HCT116 (cell line): ENCODE results near the gene IL36B. TPM values are rescaled to one million over a fixed set of nuclear protein-coding genes. Genes with fewer than 3 reads are reported as not detected.

Source experiments
- ATAC-seq: fragments of 200-7000 bp; cut with Tn5 transposase; 2 replicates; pipeline ENCODE4 v1.9.1; 2020; ENCODE audit warnings: mild to moderate bottlenecking, moderate library complexity
- BruUV-seq: library from RNA; stranded (reverse); fragments of 400-500 nt; replicated peaks from 2 replicates; lab custom pipeline; 2021; lab: Mats Ljungman, UMichigan
- CTCF ChIA-PET: fragments of 300-600 bp; sonication (Branson Sonifier 250); formaldehyde crosslinking; loops from one replicate; lab custom pipeline; 2021; ENCODE audit warnings: antibody characterized with exemption; lab: Charles Lee
- POLR2A ChIA-PET: fragments of 300-600, 350-600 bp; sonication (Branson Sonifier 250); formaldehyde crosslinking; loops from one replicate; lab custom pipeline; 2021; ENCODE audit warnings: antibody characterized with exemption; lab: Charles Lee
- RAD21 ChIA-PET, 2 experiments: fragments of 300-600 bp; sonication (Branson Sonifier 250); formaldehyde crosslinking; loops; one replicate each; lab custom pipeline; 2023; ENCODE audit warnings: low total read pairs in 2 of 2; ENCODE audit not compliant: uncharacterized antibody in 2 of 2, unreplicated experiment in 2 of 2, low non-redundant PET in 1 of 2; lab: Charles Lee
- DNase-seq: peaks from one replicate; pipeline ENCODE4 v3.0.0-alpha.2; 2010; ENCODE audit warnings: low read depth, low spot score
- H2AFZ ChIP-seq: fragments of 200-600 bp; shearing (Covaris generic), sonication (generic); 2 replicates; pipeline ENCODE4 v1.6.1; 2017; ENCODE audit warnings: low read depth, mixed run types, mixed read lengths, antibody characterized with exemption, low read length; ENCODE audit not compliant: poor library complexity, severe bottlenecking
- H3K27ac ChIP-seq: 2 replicates; pipeline ENCODE4 v1.5.1; 2012; ENCODE audit warnings: low read depth, low read length
- H3K27me3 ChIP-seq: fragments of 200-600 bp; sonication (generic); 2 replicates; pipeline ENCODE4 v1.6.1; 2016; ENCODE audit warnings: mixed run types, low read length, mixed read lengths; ENCODE audit not compliant: insufficient read depth
- H3K36me3 ChIP-seq, 2 experiments: fragments of 200-500 bp in 1 of 2; fragments of 200-600 bp in 1 of 2; sonication (Bioruptor generic) in 1 of 2; sonication (generic) in 1 of 2; 2 replicates each; pipeline versions ENCODE4 v1.5.1 to v1.6.1; 2014 to 2016; ENCODE audit warnings: low read length in 2 of 2, inconsistent platforms in 1 of 2, mixed read lengths in 1 of 2, mixed run types in 1 of 2; ENCODE audit not compliant: insufficient read depth in 2 of 2, control insufficient read depth in 1 of 2
- H3K4me1 ChIP-seq, 2 experiments: fragments of 200-600 bp in 1 of 2; sonication (generic) in 1 of 2; 2 replicates each; pipeline versions ENCODE4 v1.5.1 to v1.6.1; 2012 to 2017; ENCODE audit warnings: low read length in 2 of 2, inconsistent platforms in 1 of 2, mild to moderate bottlenecking in 1 of 2, mixed read lengths in 1 of 2, mixed run types in 1 of 2, moderate library complexity in 1 of 2; ENCODE audit not compliant: insufficient read depth in 2 of 2, control insufficient read depth in 1 of 2
- H3K4me2 ChIP-seq: fragments of 200-600 bp; sonication (generic); 2 replicates; pipeline ENCODE4 v1.6.1; 2017; ENCODE audit warnings: mixed run types, low read length, mixed read lengths
- H3K4me3 ChIP-seq, 2 experiments: fragments of 200-600 bp in 1 of 2; sonication (generic) in 1 of 2; replicated peaks in 1 of 2; 2 replicates each; pipeline ENCODE4 v1.5.1; 2011 to 2016; ENCODE audit warnings: low read length in 2 of 2, control low read depth in 1 of 2, low read depth in 1 of 2, mild to moderate bottlenecking in 1 of 2, mixed read lengths in 1 of 2, mixed run types in 1 of 2
- H3K79me2 ChIP-seq: fragments of 200-600 bp; sonication (generic); 2 replicates; pipeline ENCODE4 v1.6.1; 2017; ENCODE audit warnings: mild to moderate bottlenecking, mixed run types, low read length, moderate library complexity, mixed read lengths; ENCODE audit not compliant: insufficient read depth
- H3K9ac ChIP-seq: fragments of 200-600 bp; sonication (generic); 2 replicates; pipeline ENCODE4 v1.6.1; 2016; ENCODE audit warnings: low read length, mixed read lengths
- H3K9me2 ChIP-seq: fragments of 200-600 bp; sonication (generic), shearing (Covaris generic); 2 replicates; pipeline ENCODE4 v1.6.1; 2017; ENCODE audit warnings: mixed run types, mild to moderate bottlenecking, moderate library complexity; ENCODE audit not compliant: insufficient read depth
- H3K9me3 ChIP-seq, 2 experiments: fragments of 200-500 bp in 1 of 2; fragments of 200-600 bp in 1 of 2; sonication (Bioruptor generic) in 1 of 2; sonication (generic) in 1 of 2; 2 replicates each; pipeline ENCODE4 v1.6.1; 2014 to 2017; ENCODE audit warnings: low read length in 2 of 2, mixed read lengths in 2 of 2, inconsistent platforms in 1 of 2, low read depth in 1 of 2, mild to moderate bottlenecking in 1 of 2, mixed run types in 1 of 2, moderate library complexity in 1 of 2; ENCODE audit not compliant: control insufficient read depth in 1 of 2, insufficient read depth in 1 of 2
- H4K20me1 ChIP-seq: fragments of 200-600 bp; sonication (generic), shearing (Covaris generic); 2 replicates; pipeline ENCODE4 v1.6.1; 2017; ENCODE audit warnings: mixed run types, mild to moderate bottlenecking, moderate library complexity; ENCODE audit not compliant: insufficient read depth
- CEBPB ChIP-seq: IDR thresholded peaks from 2 replicates; pipeline ENCODE4 v1.6.1; 2012; ENCODE audit warnings: low read depth
- EGR1 ChIP-seq: IDR thresholded peaks from 2 replicates; pipeline ENCODE4 v1.6.1; 2012; ENCODE audit warnings: low read depth
- ELF1 ChIP-seq: IDR thresholded peaks from 2 replicates; pipeline ENCODE4 v1.6.1; 2012; ENCODE audit warnings: low read depth, borderline replicate concordance
- EZH2 ChIP-seq: fragments of 200-600 bp; sonication (generic); IDR thresholded peaks from 2 replicates; pipeline ENCODE4 v1.6.1; 2017; ENCODE audit warnings: antibody characterized with exemption, mixed run types
- EZH2phosphoT487 ChIP-seq: fragments of 200-600 bp; IDR thresholded peaks from 2 replicates; pipeline ENCODE4 v1.6.1; 2018; ENCODE audit warnings: antibody characterized with exemption, borderline replicate concordance
- RAD21 ChIP-seq: IDR thresholded peaks from 2 replicates; pipeline ENCODE4 v1.6.1; 2012; ENCODE audit warnings: low read depth, mild to moderate bottlenecking
- SIN3A ChIP-seq: IDR thresholded peaks from 2 replicates; pipeline ENCODE4 v1.6.1; 2012; ENCODE audit warnings: low read depth
- SP1 ChIP-seq: IDR thresholded peaks from 2 replicates; pipeline ENCODE4 v1.6.1; 2012; ENCODE audit warnings: low read depth
- YY1 ChIP-seq: IDR thresholded peaks from 2 replicates; pipeline ENCODE4 v1.6.1; 2011; ENCODE audit warnings: low read length, low read depth, moderate library complexity, mild to moderate bottlenecking; ENCODE audit not compliant: insufficient replicate concordance; ENCODE audit errors: extremely low read depth
- ZFX ChIP-seq: fragments of 450-650 bp; IDR thresholded peaks from 2 replicates; pipeline ENCODE4 v1.6.1; 2017
- ZNF274 ChIP-seq: fragments of 200-500 bp; sonication (Bioruptor generic); IDR thresholded peaks from 2 replicates; pipeline ENCODE4 v1.6.1; 2014; ENCODE audit warnings: mild to moderate bottlenecking, low read depth, low read length, inconsistent platforms
- intact Hi-C: fragments of 100-400 bp; cut with micrococcal nuclease; formaldehyde crosslinking; loops from 2 replicates; pipeline ENCODE4 v1.10.0; 2022
- total RNA-seq: library from RNA; stranded (reverse); gene quantifications from one replicate; pipeline ENCODE4 v1.2.1, GENCODE V29; 2021; ENCODE audit not compliant: unreplicated experiment
- TF ChIP-seq, protein P1 (sequence below): IDR thresholded peaks from 2 replicates; pipeline ENCODE4 v1.6.1; 2012; ENCODE audit warnings: low read depth
- TF ChIP-seq, protein P2 (sequence below), 3 experiments: fragments of 200-600 bp in 1 of 3; sonication (generic) in 1 of 3; IDR thresholded peaks in 2 of 3; conservative IDR thresholded peaks in 1 of 3; 2 replicates each; pipeline ENCODE4 v1.5.1; 2012 to 2017; ENCODE audit warnings: low read depth in 2 of 3, low read length in 2 of 3, antibody characterized with exemption in 1 of 3, borderline replicate concordance in 1 of 3, control low read depth in 1 of 3, mild to moderate bottlenecking in 1 of 3, mixed read lengths in 1 of 3, mixed run types in 1 of 3, moderate library complexity in 1 of 3; ENCODE audit not compliant: insufficient read depth in 1 of 3
- TF ChIP-seq, protein P3 (sequence below): IDR thresholded peaks from 2 replicates; pipeline ENCODE4 v1.6.1; 2012

Gene IL36B
- total RNA-seq, 1 experiment from 2014 or later, result not detected

DNA sequence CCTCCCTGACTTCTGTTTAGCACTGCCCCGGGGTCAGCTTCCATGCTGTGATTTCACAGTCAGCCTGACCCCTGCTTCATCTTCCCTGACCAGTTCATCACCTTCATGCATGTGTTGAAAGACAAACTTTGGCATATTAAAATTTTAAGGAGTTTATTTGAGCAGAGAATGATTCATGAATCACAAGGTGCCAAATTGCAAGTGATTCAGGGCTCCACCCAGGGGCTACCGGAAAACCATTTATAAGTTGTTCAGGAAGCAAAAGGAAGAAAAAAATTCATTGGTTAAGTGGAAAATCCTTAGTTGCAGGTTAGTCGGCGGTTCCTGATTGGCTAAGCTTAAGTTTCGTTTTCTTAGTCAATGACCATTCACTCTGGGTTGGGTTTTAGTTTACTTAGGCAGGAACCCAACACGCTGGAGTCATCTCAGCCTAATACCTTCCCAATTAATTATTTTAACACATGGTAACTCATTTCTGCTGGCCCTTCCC is 25.7 kb upstream of the IL36B start:
- no peak overlapping the region for H3K4me3 ChIP-seq
- no TSS peak for BruUV-seq
- CTCF ChIA-PET, result interaction anchor here (0.8 to 2.4 kb wide), 7 partner anchors 10 to 126 kb away, joined by 3 to 16 read pairs (median 5); partner anchors contain the start of gene IL1F10

DNA sequence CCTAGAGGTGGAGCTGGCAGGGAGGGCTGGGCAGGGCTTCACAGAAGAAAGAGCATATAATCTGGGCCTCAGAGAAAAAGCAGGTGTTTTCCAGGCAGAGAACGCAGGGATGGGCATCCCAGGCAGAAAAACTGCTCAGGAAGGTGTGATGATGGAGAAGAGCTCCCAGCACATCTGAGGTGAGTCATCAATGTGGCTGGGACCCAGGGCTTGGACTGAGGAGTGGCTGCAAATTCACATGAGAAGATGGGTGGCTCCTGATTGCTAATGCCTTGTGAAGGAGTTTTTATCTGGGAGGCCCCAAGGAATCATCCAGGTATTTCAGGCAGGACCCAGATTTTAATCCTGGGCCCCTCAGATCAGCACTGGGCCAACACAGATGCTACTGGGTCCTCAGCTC is 25.3 kb upstream of the IL36B start:
- H2AFZ ChIP-seq, result no peak overlapping the region
- peaks cover 12 to 26% of the 10 kb centered on the region in 2 experiments for H3K4me1 ChIP-seq
- BruUV-seq, result no TSS peak
- H3K4me2 ChIP-seq, result peak overlapping the region; percentile 48
- no peaks in the 10 kb centered on the region for H3K79me2 ChIP-seq
- DNase-seq, result no peak
- H4K20me1 ChIP-seq, result no peaks in the 10 kb centered on the region
- H3K9ac ChIP-seq, result no peak overlapping the region
- no peaks in the 10 kb centered on the region for H3K36me3 ChIP-seq
- no peaks in the 10 kb centered on the region for H3K9me3 ChIP-seq
- peak; percentile 39; the same call in 1 of the 2 replicates for ATAC-seq
- RAD21 ChIA-PET, result no interaction called here
- no peaks in the 10 kb centered on the region for H3K27me3 ChIP-seq
- CTCF ChIA-PET, result interaction anchor here (0.8 to 2.4 kb wide), 7 partner anchors 10 to 126 kb away, joined by 3 to 16 read pairs (median 5); partner anchors contain the start of gene IL1F10
- POLR2A ChIA-PET, result interaction anchor here (0.5 to 3.3 kb wide), 2 partner anchors 85 to 121 kb away, joined by 3 to 9 read pairs; no protein-coding TSS in a partner anchor
- H3K27ac ChIP-seq, result no peak overlapping the region
- H3K4me3 ChIP-seq, result no peak overlapping the region
- intact Hi-C loops, result no loop called here
- no peaks in the 10 kb centered on the region for H3K9me2 ChIP-seq
- TF ChIP-seq ELF1, result no peak
- no peak for TF ChIP-seq RAD21
- no peak for TF ChIP-seq YY1
- no peak for TF ChIP-seq EZH2
- no peak for TF ChIP-seq SP1
- TF ChIP-seq EZH2phosphoT487, result no peak
- no peak for TF ChIP-seq CEBPB
- TF ChIP-seq, protein P1, sequence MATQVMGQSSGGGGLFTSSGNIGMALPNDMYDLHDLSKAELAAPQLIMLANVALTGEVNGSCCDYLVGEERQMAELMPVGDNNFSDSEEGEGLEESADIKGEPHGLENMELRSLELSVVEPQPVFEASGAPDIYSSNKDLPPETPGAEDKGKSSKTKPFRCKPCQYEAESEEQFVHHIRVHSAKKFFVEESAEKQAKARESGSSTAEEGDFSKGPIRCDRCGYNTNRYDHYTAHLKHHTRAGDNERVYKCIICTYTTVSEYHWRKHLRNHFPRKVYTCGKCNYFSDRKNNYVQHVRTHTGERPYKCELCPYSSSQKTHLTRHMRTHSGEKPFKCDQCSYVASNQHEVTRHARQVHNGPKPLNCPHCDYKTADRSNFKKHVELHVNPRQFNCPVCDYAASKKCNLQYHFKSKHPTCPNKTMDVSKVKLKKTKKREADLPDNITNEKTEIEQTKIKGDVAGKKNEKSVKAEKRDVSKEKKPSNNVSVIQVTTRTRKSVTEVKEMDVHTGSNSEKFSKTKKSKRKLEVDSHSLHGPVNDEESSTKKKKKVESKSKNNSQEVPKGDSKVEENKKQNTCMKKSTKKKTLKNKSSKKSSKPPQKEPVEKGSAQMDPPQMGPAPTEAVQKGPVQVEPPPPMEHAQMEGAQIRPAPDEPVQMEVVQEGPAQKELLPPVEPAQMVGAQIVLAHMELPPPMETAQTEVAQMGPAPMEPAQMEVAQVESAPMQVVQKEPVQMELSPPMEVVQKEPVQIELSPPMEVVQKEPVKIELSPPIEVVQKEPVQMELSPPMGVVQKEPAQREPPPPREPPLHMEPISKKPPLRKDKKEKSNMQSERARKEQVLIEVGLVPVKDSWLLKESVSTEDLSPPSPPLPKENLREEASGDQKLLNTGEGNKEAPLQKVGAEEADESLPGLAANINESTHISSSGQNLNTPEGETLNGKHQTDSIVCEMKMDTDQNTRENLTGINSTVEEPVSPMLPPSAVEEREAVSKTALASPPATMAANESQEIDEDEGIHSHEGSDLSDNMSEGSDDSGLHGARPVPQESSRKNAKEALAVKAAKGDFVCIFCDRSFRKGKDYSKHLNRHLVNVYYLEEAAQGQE, result no peak
- no peak for TF ChIP-seq EGR1
- TF ChIP-seq, protein P2, sequence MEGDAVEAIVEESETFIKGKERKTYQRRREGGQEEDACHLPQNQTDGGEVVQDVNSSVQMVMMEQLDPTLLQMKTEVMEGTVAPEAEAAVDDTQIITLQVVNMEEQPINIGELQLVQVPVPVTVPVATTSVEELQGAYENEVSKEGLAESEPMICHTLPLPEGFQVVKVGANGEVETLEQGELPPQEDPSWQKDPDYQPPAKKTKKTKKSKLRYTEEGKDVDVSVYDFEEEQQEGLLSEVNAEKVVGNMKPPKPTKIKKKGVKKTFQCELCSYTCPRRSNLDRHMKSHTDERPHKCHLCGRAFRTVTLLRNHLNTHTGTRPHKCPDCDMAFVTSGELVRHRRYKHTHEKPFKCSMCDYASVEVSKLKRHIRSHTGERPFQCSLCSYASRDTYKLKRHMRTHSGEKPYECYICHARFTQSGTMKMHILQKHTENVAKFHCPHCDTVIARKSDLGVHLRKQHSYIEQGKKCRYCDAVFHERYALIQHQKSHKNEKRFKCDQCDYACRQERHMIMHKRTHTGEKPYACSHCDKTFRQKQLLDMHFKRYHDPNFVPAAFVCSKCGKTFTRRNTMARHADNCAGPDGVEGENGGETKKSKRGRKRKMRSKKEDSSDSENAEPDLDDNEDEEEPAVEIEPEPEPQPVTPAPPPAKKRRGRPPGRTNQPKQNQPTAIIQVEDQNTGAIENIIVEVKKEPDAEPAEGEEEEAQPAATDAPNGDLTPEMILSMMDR (IDR thresholded peaks at IDR 0.05 in 2 of 3, conservative IDR thresholded peaks at IDR 0.05 in 1 of 3; ENCODE audit: borderline replicate concordance in 1 of 3, insufficient read depth in 1 of 3, low read depth in 2 of 3, low read length in 2 of 3), result no peak

More for the DNA sequence above, 25.7 kb upstream of the IL36B start:
- Histone ChIP-seq H3K36me3 (no peaks in the 10 kb centered on the region), H2AFZ (peak overlapping the region; percentile 37), H4K20me1 (no peaks in the 10 kb centered on the region), H3K79me2 (no peaks in the 10 kb centered on the region), H3K4me2 (peak overlapping the region; percentile 48), H3K27ac (no peak overlapping the region), H3K9me3 (no peaks in the 10 kb centered on the region), H3K27me3 (no peaks in the 10 kb centered on the region), H3K4me1 (peaks cover 12 to 26% of the 10 kb centered on the region in 2 experiments), H3K9ac (no peak overlapping the region), H3K9me2 (no peaks in the 10 kb centered on the region)
- peak; percentile 32 for DNase-seq
- ChIA-PET RAD21 (interaction anchor here in 1 of 2 experiments (2.0 kb wide), 1 partner anchor 126 kb away, joined by 7 read pairs; no protein-coding TSS in a partner anchor), POLR2A (interaction anchor here (0.5 to 3.3 kb wide), 2 partner anchors 85 to 120 kb away, joined by 3 to 9 read pairs; no protein-coding TSS in a partner anchor)
- peak; percentile 16; the same call in 1 of the 2 replicates for ATAC-seq
- intact Hi-C loops, result no loop called here
- TF ChIP-seq SP1 (peak; percentile 26; the same call in 1 of the 2 replicates), CEBPB (no peak), ZNF274 (no peak), EZH2phosphoT487 (no peak), ZFX (no peak), SIN3A (no peak)
- TF ChIP-seq, protein P3, sequence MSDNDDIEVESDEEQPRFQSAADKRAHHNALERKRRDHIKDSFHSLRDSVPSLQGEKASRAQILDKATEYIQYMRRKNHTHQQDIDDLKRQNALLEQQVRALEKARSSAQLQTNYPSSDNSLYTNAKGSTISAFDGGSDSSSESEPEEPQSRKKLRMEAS, result 0 out of 2 replicates have a peak, but pooled peaks have one; percentile 26
